Stimulated activated naive CD4-positive, alpha-beta T cell (primary cell): ENCODE measurements around the gene IST1.
"Not testable (repeated sequence)": the region's sequence is repeated elsewhere in the genome, so short reads cannot be mapped to it uniquely, and the experiment has no call there.

ENCODE experiments used
- DNase-seq, 6 experiments: peaks; one replicate each; lab custom pipeline; 2025; lab: John Stamatoyannopoulos, UW

IST1 gene

DNA sequence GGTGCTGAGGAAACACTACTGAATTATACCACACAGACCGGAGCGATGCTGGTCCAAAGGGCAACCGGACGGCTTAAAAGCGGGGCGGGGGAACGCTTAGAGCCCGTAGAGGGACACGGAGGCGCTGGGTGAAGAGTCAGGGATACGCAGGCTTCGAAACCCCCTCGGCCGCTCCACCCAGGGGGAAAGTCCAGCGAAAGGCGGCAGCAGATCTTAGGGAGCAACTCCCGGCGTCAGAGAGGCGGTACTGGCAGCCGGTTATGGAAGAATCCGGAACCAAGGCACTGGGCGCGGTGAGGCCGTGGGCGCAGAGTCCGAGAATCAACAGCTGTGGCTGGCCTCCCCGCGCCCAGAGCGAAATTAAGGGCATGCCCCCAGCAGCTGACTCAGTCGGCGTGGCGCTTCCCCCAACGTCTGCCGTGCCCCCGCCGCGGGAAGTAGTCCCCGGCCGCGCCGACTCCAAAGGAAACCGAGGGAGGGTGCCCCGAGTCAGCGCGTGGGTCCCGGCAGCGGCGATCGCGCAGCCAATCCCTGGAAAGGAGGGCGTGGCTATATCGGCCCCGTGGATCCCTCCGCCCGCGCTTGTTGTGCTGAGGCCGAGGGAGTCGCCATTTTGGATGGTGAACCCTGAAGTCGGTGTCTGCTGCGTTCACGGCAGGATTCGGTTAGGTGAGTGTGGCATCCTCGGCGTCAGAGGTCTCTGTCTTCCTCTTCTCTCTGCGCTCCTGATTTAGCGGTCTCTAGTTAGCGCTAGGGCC, at the start of gene IST1:
TSS of gene IST1 (plus strand) at position 611 of the 758 bp plus-strand sequence. CDS start 20,110 bp downstream, outside the sequence.
- DNase-seq, result peak; percentile 96 to 97 (median 96)

DNA sequence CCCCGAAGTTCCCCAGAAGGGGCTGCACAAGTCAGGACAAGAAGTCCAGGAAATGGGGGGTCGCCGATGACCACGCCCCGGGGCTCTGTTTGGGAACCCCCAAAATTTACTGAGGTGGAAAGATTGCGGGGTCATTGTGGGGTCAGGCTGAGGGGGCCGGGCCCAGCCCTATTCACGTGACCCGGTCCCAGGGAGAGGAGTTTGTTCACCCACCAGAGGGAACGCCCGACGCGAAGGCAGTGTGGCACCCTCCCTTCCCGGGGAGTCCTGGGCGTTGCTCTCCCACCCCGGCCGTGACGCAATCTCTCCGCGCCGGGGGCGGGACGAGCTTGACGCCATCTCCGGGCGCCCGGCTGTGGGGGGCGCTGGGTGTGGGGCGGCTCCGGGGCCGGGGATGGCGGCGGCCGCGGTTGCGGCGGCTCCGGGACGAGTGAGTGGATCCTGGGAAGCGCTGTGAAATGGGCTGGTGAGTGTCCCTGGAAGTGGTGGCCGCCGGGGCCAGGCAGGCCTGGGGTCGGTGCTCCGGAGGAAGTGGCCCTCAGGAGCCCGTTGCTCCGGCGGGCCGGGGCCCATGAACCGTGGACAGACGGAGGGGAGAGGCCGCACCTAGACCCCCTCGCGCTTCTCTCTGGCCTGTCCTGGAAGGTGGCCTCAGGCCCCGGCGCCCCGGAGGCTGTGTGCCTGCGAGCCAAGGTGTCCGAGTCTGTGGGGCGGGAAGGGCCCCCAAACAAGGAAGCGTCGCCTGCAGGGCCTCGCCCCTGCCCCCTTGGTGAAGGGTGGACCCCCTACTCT, 49.5 kb upstream of the IST1 start, which contains the start of gene ATXN1L:
TSS of gene ATXN1L (plus strand) at position 338 of the 792 bp plus-strand sequence. CDS start 3,765 bp downstream, outside the sequence.
- DNase-seq, result peak; percentile 86 to 95 (median 91)

DNA sequence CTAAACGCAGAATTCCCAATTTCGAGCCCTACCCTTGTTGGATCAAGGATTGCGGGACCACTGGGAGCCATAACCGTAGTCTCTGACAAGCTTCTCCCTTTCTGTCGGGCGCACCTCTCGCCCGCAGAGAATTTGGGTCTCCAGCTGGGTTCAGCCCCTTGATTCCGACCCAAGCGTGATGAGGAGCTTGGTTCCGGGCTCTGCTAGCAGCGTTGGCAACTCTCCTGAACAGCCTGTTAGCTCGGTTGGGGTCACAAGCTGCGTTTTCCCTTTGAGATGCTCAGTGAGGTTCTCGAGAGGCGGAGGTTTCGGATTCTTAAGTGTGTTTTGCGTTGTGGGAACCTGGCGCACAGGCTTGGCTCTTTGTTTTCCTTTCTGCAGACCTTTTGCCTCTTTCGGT, 48.9 kb upstream of the IST1 start:
- DNase-seq, result peak in 2 of 6 experiments; percentile 14 to 21

DNA sequence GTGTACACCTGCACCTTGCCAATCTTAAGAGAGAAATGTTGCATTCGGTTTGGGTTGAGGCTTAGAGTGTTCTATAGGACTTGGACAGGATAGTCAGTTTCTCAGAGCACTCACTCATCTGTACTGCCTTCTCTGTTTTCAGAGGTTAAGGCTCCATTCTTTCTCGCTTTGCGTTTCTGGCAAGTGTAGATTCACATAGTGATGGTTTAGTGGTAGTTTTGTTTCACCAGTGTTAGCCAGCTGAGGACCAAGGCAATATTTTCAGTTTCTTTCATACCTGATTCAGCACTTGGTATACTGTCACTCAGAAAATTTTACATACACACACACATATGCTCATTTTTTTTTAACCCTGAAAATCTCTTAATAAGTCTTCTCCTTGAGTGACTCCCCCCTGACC, 48.2 kb upstream of the IST1 start:
- DNase-seq, result no peak

DNA sequence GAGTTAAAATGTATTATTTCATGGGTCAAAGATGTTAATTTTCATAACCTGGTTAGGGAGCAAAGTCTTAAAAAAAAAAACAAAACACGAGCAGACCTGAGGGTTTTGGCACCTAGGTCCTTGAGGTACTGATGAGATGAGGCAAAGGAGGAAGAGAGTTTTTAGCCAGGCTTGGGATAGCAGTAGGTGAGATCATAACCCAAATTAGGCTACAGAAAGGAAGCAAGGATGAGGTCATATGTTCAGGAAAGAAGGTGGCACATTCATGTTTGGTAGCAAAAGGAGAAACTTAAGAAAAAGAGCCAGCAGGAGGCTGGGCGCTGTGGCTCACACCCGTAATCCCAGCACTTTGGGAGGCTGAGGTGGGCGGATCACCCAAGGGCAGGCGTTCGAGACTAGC, 46.7 kb upstream of the IST1 start:
- DNase-seq, result no peak

DNA sequence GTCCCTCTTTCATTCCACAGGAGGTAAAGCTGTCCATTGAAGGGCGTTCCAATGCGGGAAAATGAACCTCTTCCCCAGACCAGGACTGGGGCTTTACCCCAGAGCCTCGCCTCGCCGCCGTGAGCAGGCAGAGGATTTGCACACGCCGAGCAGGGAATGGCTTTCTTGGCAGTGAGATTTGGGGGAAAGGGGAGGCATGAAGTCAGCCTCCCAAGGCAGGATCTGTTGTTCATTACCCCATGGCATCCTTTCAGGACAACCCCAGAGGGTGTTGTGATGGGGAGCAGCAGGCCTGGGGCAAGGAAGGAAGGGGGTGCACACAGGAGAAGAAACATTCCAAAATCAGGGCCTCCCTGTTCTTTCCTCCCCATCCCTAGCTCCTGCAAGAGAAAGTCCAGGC, 43.6 kb upstream of the IST1 start:
- DNase-seq, result no peak

DNA sequence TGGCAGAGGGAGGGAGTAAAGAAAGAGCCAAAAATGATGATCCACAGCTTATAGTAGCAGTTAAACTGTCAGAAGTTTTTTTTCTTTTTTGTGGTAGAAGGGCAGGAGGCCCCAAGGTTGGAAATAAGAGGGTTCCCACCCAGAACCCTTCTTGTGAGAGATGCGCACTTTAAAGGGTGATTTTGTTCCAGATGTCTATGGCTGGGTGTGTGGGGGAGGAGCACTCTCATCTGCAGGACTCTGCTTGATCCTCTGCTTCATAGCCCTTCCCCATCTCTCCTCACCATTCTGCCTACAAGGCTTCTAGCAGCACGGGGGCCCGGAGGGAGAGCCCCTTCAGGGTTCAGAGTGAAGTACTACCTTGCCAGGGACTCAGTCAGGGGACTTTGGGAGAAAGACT, 43.2 kb upstream of the IST1 start:
- no peak for DNase-seq

DNA sequence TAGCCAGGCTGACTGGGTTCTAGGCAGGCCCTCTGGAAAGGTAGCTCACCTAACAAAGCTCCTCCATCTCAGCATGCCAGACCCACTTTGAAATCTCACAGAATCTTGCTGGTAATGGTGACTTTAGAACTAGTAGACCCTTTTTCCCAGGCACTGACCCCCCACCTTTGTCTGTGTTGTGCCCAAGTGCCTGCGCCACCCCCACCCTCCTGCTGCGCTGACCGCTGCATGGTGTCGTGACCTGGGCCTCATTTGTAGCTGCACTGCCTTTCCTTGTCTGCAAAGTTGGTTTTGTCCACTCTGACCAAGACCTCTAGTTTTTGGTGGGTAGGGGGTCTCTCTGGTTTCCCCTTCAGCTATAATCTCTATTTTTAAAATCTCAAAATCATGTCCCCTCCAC, 42.8 kb upstream of the IST1 start:
- DNase-seq, result no peak

DNA sequence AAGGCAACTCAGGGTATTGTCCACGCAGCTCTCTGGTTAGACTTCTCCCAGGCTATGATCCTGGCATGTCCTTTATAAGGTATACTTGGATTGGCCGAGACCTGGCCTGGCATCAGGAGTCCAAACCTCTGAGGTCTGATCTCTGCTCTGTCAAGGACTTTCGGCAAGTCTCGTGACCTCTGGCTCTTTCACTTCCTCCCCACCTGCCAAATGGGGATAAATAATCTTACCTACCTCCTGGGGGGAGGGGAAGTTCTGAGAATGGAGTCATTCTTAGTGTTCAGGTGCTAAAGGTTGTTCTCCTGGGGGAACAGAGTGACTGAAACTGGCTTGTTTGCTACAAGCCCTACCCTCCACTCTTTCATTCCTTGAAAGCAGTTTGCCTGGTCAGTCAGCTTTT, 41.9 kb upstream of the IST1 start:
- DNase-seq, result no peak

DNA sequence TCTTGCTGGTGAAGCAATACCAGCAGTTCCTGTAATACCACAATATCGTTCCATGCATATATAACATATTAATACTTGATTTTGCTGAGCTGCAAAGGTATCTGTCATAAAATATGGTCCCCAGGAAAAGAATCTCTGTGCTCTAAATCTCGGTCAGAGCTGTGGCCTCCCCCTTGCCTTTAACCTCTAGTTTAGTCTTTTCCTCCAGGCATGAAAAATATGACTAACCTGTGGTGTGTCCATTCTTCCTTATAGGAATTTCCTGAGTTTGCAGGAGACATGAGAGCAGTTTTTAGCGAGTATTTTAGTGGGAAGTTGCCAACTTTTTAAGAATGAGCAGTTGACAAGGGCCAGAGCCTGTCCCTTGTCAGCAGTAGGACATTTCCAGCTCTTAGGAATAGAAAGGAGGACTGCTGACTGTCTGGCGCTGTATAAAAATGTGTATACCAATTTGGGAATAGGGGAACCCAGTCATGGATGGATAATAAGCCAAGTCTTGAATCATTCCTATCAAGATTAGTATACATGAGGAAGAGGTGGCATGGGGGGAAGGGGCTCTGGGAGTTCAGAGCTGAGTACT, 40.9 kb upstream of the IST1 start:
- no peak for DNase-seq

DNA sequence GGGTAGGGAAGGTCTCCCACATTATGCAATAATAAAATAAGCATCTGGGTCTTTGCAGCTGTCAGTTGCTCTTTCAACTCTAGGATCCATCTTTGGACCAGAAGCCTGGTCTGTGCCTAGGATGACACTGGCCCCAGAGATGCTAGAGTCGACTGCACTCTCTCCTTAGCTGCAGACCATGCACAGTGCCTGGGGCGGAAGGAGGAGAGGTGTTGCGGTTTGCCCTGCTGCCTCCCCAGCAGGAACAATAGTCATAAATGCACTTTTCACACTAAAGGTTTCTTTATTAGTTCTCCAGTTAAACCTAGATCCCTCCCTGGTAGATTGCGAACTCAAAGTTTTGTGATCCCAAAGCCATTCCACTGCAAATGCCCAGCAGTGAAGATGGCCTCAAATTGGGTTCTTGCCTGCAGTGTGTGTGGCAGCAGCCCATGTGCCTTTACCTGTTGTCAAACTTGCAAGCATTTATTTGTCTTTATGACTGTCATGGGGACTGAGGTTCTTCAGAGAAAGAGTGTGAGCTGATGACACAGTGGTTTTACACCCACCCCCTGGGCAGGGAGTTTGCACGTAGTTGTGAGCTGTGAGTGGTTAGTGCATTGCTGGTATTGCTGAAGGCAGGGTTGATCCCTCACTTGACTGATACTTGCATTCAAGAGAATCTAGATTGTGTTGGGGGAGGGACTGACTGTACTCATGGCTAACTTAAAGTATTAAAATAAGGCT, 39.2 kb upstream of the IST1 start:
- no peak for DNase-seq

DNA sequence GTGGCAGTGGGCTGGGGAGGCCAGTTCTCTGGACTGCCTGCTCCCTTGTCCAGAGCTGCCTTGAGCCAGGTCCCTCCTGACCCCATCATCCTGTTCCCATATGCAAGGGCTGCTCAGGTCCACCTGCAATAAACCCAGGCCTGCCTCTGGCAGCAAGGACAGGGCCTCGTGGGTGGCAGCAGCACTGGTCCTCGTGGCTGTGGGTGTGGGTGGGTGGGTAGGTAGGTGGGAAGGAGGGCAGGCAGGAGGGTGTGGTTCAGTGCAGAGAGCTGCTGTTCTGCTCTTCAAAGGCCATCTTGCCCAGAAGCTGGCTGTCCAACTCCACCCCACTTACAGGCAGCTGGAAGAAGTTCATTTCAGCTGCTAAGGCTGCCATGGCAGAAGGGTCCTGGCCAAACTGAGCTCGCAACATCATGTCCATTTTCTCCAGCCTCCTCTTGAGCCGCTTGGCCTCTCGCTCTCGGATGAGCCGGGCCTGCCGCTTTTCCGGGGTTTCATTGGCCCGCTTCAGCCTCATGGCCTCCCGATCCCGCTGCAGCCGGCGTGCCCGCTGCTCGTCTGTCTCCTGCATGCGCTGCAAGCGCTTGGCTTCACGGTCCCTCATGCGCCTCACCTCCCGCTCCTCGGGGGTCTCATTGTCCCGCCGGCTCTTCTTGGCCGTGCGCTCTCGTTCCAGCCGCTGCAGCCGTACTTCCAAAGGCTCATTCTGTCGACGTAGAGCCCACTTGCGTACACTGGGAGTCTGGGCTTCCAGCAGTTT, 35.4 kb upstream of the IST1 start:
- no peak for DNase-seq

DNA sequence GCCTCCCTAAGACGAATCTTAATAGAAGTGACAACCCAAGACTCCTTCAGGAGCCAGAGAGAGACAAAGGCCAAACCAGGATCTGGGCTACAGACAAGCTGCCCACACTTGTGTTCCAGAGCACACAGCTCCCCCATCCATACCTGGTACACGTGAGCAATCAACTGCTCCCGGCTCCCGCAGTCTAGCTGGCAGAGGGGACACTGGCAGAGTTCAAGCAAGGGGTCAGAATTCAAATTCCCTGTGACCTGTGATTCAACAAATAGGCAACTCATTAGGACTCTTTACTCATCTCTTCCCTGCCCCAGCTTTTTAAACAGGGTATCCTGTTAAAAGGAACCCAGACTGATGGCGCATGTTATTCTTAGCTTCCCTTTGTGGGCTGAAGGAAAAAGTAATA, 31.3 kb upstream of the IST1 start:
- no peak for DNase-seq

DNA sequence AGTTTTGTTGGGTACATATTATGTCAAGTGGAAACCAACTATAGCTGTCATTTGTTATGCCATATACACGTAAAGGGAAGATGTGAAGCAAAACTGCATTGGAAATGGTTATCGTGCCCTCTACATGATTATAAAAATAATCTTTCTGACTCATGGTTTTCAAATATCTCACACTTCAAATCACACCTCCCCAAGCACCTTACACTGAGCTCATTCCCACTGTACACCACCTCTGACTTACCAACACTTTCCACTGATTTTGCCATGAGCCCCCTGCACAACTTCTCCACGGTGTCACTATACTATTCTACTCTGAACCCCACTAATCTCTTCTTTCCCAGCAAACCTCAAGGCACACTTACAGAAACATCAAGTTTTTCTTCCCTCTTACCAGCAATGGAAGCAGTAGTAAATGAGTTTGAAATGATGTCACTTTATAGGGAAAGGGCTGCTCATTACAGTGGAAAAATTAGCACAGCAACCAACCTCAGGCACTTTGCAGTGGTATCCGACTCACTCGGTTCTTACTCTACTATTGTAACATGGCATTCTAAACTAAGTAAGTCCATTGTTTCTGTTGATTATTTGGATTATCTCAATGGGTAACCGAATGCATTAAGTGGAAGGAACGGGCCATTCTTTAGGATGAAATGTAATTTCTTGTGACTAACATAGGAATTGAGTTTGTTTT, 30.0 kb upstream of the IST1 start:
- no peak for DNase-seq

DNA sequence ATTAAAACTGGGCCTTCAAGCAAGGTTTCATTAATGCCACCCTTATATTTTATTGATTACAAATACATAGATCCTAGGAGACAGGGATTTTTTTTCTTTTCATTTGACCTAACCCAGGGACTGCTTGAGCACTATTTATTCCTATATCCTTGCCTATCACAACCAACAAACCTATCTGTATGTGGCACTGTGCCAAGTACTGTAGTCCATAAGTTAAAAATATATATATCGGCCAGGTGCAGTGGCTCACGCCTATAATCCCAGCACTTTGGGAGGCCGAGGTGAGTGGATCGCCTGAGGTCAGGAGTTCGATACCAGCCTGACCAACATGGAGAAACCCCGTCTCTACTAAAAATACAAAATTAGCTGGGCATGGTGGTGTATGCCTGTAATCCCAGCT, 28.2 kb upstream of the IST1 start:
- not testable (repeated sequence) for DNase-seq

DNA sequence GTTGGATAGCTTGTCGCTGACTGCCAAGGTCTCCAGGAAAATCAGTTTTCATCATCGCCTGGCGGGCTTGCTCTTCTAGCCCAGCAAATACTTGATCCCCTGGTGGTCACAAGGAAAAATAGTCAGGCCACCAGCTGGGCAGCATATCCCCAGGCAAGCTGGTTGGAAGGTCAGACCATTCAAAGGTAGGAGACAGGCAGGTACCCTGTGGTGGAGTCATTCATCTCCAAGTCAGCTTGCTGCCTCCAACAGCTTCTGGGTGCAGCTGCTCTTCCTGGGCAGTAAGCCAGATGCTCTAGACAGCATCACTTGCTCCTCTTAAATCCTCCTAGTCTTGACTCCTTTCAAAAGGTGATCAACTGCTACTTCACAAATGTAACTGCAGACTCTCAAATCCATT, 27.4 kb upstream of the IST1 start:
- no peak for DNase-seq

DNA sequence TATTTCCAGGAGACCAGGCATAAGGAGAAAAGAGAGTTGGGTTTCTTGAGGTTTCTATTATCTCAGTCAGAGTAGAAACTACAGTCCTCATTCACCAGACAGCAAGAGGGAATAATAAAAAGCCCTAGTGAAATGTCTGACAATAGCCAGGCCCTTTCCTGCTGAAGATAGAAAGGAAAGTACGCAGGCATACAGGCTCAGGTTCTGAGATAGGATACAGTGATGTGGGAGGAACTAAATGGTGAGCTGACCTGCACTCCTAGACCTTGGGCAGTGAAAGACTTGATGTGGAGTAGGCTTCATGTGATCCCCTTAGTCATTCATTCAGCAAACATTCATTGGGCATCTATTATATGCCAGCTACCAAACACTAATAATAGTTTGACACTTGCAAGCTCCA, 26.2 kb upstream of the IST1 start:
- DNase-seq, result no peak

DNA sequence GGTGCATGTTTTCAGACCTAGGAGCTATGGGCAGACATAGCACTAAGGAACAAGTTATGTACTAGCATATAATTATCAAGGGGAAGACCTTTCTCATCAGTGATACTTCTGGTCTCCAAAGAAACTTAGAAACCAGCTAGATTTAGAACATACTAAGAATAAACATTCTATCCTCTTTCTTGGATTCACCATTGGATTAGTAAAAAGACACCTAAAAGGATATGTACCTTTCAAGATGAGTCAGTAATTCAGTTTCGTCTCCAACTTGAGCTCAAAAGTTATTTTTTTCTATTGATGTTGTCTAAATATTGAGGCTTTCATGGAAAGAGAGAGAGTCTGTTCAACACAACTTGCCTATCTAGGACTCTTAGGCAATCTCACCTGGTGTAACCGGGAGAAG, 24.5 kb upstream of the IST1 start:
- no peak for DNase-seq

DNA sequence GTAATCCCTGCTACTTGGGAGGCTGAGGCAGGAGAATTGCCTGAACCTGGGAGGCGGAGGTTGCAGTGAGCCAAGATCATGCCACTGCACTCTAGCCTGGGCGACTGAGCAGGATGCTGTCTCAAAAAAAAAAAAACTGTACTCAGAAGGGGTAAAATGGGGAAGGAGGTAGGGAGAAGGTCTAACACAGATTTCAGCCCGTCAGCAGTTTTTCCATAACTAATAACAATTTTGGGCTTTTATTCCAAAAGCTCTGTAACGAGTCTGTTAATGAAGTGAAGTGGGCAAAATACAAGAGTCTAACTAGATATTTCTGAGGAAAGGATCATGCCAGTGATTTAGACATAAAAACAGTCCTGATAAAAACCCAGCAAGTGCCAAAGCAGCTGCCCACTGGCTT, 22.1 kb upstream of the IST1 start:
- no peak for DNase-seq

DNA sequence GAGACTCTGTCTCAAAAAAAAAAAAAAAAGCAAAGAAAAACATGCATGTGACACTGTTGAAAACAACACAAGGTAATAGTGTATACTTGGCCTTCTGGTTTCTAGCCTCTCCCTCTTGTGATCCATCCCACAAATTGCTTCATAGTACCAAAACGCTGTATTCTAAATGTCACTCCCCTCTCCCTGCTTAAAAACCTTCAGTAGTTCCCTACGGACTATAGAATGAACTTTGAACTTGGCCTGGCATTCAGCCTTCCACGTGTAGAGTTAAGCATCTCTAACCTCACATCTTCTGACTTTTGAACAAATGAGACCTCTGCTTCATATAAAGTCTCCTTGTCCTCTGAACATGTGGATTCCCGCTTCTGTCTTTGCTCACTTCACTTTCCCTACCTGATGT, 16.4 kb upstream of the IST1 start:
- DNase-seq, result no peak

DNA sequence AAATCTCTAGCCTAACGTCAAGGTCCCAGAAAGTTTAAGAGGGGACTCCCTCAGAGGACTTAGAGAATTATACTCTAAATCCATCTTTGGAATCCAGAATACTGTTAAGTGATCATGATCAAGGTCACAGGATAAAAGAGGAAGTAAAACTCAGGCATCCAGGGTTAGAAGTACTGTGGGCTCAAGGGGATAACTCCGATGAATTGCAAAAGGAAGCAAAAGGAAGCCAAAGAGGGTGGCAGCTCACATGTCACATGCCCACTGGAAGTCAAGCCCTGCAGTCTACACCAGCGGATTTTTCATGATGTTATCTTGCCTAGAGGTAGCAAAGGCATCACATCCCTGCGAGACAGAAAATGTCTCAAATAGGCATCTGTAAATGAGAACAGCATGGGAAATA, 15.2 kb upstream of the IST1 start:
- no peak for DNase-seq
